ENCODE data around the gene MARK2. TPM values are rescaled to one million over a fixed set of nuclear protein-coding genes. Genes with fewer than 3 reads are reported as not detected.

The MARK2 gene
- total RNA-seq, 1 experiment from 2014 or later: 39.8 TPM

DNA sequence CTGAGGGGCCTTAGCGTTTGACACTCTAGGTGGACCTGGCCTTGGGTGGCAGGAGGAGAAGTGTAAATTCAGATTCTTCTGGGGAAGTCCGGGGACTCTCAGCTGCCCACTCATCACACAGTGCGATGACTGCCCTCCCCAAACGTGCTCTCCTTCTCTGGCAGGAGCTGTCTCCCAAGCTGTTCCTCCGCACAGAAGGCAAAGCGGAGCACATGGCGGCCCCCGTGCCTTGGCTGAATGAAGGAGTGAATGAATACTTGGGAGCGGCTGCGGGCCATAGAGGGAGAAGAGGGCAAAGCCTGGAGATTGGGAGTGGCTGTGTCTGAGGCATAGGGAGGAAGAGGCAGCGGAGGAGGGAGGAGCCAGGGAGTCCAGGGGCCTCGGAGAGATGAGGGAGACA lies 93.0 kb downstream of the MARK2 start:
- Histone ChIP-seq H3K79me2 (ENCODE audit: insufficient read depth, low read length) (no peaks in the 10 kb centered on the region), H3K27me3 (ENCODE audit: insufficient read depth, low read length) (no peaks in the 10 kb centered on the region), H3K4me2 (ENCODE audit: low read length) (no peak overlapping the region), H3K9me2 (ENCODE audit: insufficient read depth) (no peaks in the 10 kb centered on the region), H2AFZ (ENCODE audit: low read depth, low read length, poor library complexity, severe bottlenecking) (no peak overlapping the region), H4K20me1 (ENCODE audit: insufficient read depth) (no peaks in the 10 kb centered on the region), H3K4me1 (ENCODE audit: control insufficient read depth in 1 of 2, insufficient read depth in 2 of 2, low read length in 2 of 2) (peaks cover under 1 to 8% of the 10 kb centered on the region in 2 experiments; a peak in 3 of 4 replicates), H3K4me3 (replicated peaks in 1 of 2; ENCODE audit: low read depth in 1 of 2, low read length in 2 of 2) (no peak overlapping the region), H3K9me3 (ENCODE audit: control insufficient read depth in 1 of 2, insufficient read depth in 1 of 2, low read depth in 1 of 2, low read length in 2 of 2) (no peaks in the 10 kb centered on the region), H3K36me3 (ENCODE audit: control insufficient read depth in 1 of 2, insufficient read depth in 2 of 2, low read length in 2 of 2) (no peaks in the 10 kb centered on the region), H3K27ac (ENCODE audit: low read depth, low read length) (no peak overlapping the region), H3K9ac (ENCODE audit: low read length) (no peak overlapping the region)
- POLR2A ChIA-PET: no interaction called here
- RAD21 ChIA-PET (ENCODE audit: low non-redundant PET in 1 of 2, low total read pairs in 2 of 2, uncharacterized antibody in 2 of 2, unreplicated experiment in 2 of 2): no interaction called here
- TF ChIP-seq SRF (IDR thresholded peaks at IDR 0.05; ENCODE audit: low read depth): no peak
- no peak for TF ChIP-seq ELF1 (IDR thresholded peaks at IDR 0.05; ENCODE audit: borderline replicate concordance, low read depth)
- no peak for TF ChIP-seq POLR2AphosphoS5 (IDR thresholded peaks at IDR 0.05; ENCODE audit: low read depth, low read length)
- no peak for TF ChIP-seq CEBPB (IDR thresholded peaks at IDR 0.05; ENCODE audit: low read depth)
- no peak for TF ChIP-seq EZH2 (IDR thresholded peaks at IDR 0.05)
- TF ChIP-seq EGR1 (IDR thresholded peaks at IDR 0.05; ENCODE audit: low read depth): no peak
- TF ChIP-seq, protein P1, sequence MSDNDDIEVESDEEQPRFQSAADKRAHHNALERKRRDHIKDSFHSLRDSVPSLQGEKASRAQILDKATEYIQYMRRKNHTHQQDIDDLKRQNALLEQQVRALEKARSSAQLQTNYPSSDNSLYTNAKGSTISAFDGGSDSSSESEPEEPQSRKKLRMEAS (IDR thresholded peaks at IDR 0.05): no peak
- no TSS peak for BruUV-seq (replicated peaks)
- CTCF ChIA-PET: no interaction called here
- DNase-seq (ENCODE audit: low read depth, low spot score): no peak
- ATAC-seq: no peak
- intact Hi-C loops (cut with micrococcal nuclease): no loop called here

DNA sequence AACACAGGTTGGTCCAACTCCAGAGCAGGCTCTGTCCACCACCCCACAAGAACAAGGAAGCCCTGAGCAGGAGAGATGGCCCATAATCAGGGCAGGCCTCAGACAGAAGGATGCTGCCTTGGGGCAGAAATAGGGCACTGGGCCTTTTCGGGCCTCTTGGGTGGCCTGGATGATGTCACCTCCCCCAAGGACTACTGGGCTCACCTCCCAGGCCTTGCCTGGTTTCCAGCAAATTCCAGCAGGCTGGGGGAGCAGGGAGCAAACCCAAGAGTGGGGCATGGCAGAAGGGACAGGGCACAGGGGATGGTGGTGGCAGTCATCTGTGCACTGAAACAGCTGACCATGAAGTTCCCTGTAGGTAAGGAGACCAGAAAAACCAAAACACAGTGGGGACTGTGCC lies 94.5 kb downstream of the MARK2 start:
- no peak overlapping the region for H3K9ac ChIP-seq (ENCODE audit: low read length)
- no peaks in the 10 kb centered on the region for H3K9me3 ChIP-seq (ENCODE audit: control insufficient read depth in 1 of 2, insufficient read depth in 1 of 2, low read depth in 1 of 2, low read length in 2 of 2)
- TF ChIP-seq ELF1 (IDR thresholded peaks at IDR 0.05; ENCODE audit: borderline replicate concordance, low read depth): no peak
- no peak for TF ChIP-seq TCF7L2 (IDR thresholded peaks at IDR 0.05; ENCODE audit: borderline replicate concordance, extremely low read depth, insufficient read depth, insufficient read length)
- ChIA-PET RAD21 (ENCODE audit: low non-redundant PET in 1 of 2, low total read pairs in 2 of 2, uncharacterized antibody in 2 of 2, unreplicated experiment in 2 of 2) (no interaction called here), POLR2A (no interaction called here), CTCF (no interaction called here)
- intact Hi-C loops (cut with micrococcal nuclease): no loop called here
- H3K27me3 ChIP-seq (ENCODE audit: insufficient read depth, low read length): no peaks in the 10 kb centered on the region
- ATAC-seq (no peak), DNase-seq (ENCODE audit: low read depth, low spot score) (no peak)
- H3K27ac ChIP-seq (ENCODE audit: low read depth, low read length): no peak overlapping the region
- BruUV-seq (replicated peaks): no TSS peak
- H4K20me1 ChIP-seq (ENCODE audit: insufficient read depth): no peaks in the 10 kb centered on the region
- H3K36me3 ChIP-seq (ENCODE audit: control insufficient read depth in 1 of 2, insufficient read depth in 2 of 2, low read length in 2 of 2): no peaks in the 10 kb centered on the region
- H3K4me3 ChIP-seq (replicated peaks in 1 of 2; ENCODE audit: low read depth in 1 of 2, low read length in 2 of 2): no peak overlapping the region
- H3K4me2 ChIP-seq (ENCODE audit: low read length): no peak overlapping the region
- H2AFZ ChIP-seq (ENCODE audit: low read depth, low read length, poor library complexity, severe bottlenecking): no peak overlapping the region
- H3K4me1 ChIP-seq (ENCODE audit: control insufficient read depth in 1 of 2, insufficient read depth in 2 of 2, low read length in 2 of 2): peaks cover 10 to 20% of the 10 kb centered on the region in 2 experiments
- no peaks in the 10 kb centered on the region for H3K9me2 ChIP-seq (ENCODE audit: insufficient read depth)
- H3K79me2 ChIP-seq (ENCODE audit: insufficient read depth, low read length): no peaks in the 10 kb centered on the region
